RCC 7860 (cell line): ENCODE data around the gene HNF4A.
A peak's percentile ranks its signal among the peaks of the same experiment; 100 is the strongest.
"Not testable (repeated sequence)": the region's sequence is repeated elsewhere in the genome, so short reads cannot be mapped to it uniquely, and the experiment has no call there.

Experiments used
- DNase-seq: peaks from one replicate; pipeline ENCODE4 v3.0.0-alpha.2; 2015; ENCODE audit warnings: low spot score
- FAIRE-seq: peaks from 2 replicates; lab custom pipeline; 2012; peaks lifted over from hg19 to GRCh38; lab: Jason Lieb, UNC

Gene HNF4A

GRCh38 chr20:44461142-44461802 lies 105.8 kb downstream of the HNF4A start:
- DNase-seq, result no peak
- FAIRE-seq, result no peak

- DNase-seq (no peak), FAIRE-seq (no peak)
Observed at GRCh38 chr20:44461803-44462174, 106.3 kb downstream of the HNF4A start.

GRCh38 chr20:44463466-44463865 lies 108.0 kb downstream of the HNF4A start:
- DNase-seq (no peak), FAIRE-seq (no peak)

GRCh38 chr20:44464514-44464913 lies 109.0 kb downstream of the HNF4A start:
- FAIRE-seq, result no peak
- no peak for DNase-seq

- no peak for DNase-seq
- no peak for FAIRE-seq
Observed at GRCh38 chr20:44465001-44465560, 109.6 kb downstream of the HNF4A start.

GRCh38 chr20:44467289-44467883 lies 111.9 kb downstream of the HNF4A start:
- FAIRE-seq (no peak), DNase-seq (no peak)

GRCh38 chr20:44468044-44468782 lies 112.7 kb downstream of the HNF4A start:
- no peak for FAIRE-seq

GRCh38 chr20:44470327-44470726 lies 114.8 kb downstream of the HNF4A start:
- FAIRE-seq (no peak), DNase-seq (no peak)

More at GRCh38 chr20:44468044-44468782, 112.7 kb downstream of the HNF4A start:
- DNase-seq, result no peak

GRCh38 chr20:44471481-44471882 lies 116.0 kb downstream of the HNF4A start:
- FAIRE-seq (no peak), DNase-seq (no peak)

- not testable (repeated sequence) for FAIRE-seq, DNase-seq
Observed at GRCh38 chr20:44472283-44472682, 116.8 kb downstream of the HNF4A start.

- DNase-seq (no peak), FAIRE-seq (no peak)
Observed at GRCh38 chr20:44475372-44475693, 119.8 kb downstream of the HNF4A start.

- DNase-seq, result peak; percentile 76
- FAIRE-seq, result no peak
Observed at GRCh38 chr20:44475694-44476560, 120.4 kb downstream of the HNF4A start, which contains the start of gene TTPAL. TTPAL (plus strand) TSS chr20:44475874; CDS start chr20:44480000, 4,126 bp downstream.

- FAIRE-seq (no peak), DNase-seq (no peak)
Observed at GRCh38 chr20:44477151-44477550, 121.7 kb downstream of the HNF4A start.

- no peak for DNase-seq
- FAIRE-seq, result no peak
Observed at GRCh38 chr20:44478206-44478605, 122.7 kb downstream of the HNF4A start.

- no peak for FAIRE-seq
- DNase-seq, result no peak
Observed at GRCh38 chr20:44479643-44480042, 124.1 kb downstream of the HNF4A start.

- DNase-seq (no peak), FAIRE-seq (no peak)
Observed at GRCh38 chr20:44480097-44480496, 124.6 kb downstream of the HNF4A start.

- DNase-seq (no peak), FAIRE-seq (no peak)
Observed at GRCh38 chr20:44481719-44482416, 126.4 kb downstream of the HNF4A start.

GRCh38 chr20:44483112-44483511 lies 127.6 kb downstream of the HNF4A start:
- FAIRE-seq (no peak), DNase-seq (no peak)
